ENCODE data around the gene PRRT1.

PRRT1 gene

GRCh38 chr6:32109765-32110160, 42.0 kb downstream of the PRRT1 start:
- TF ChIP-seq CTCF (IDR thresholded peaks at IDR 0.05; ENCODE audit: extremely low read depth, missing control alignments): no peak
- DNase-seq (ENCODE audit: low spot score): no peak

GRCh38 chr6:32109114-32109764, 42.5 kb downstream of the PRRT1 start, which contains the start of gene TNXB:
TSS of gene TNXB (minus strand) at chr6:32109338. CDS start at chr6:32098198, 11,140 bp downstream.
- no peak for TF ChIP-seq CTCF (IDR thresholded peaks at IDR 0.05; ENCODE audit: extremely low read depth, missing control alignments)
- no peak for DNase-seq (ENCODE audit: low spot score)

DNA sequence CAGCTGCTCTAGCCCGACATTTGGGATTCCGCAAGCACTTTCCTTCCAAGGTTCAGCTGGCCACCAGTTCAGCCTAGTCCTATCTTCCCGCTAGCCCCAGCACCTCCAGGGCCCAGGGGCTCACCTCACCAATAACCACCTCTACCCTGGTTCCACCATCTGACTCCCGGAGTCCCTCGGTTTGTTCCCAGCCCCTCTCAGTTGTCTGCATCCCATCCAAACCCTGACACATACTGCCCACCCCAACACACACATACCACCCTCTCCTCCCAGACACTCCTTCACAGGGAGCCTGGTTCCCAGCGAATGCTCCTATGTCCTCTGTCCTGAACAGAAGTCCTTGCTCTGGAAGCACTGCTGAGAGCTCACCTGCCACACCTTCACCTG, 43.0 kb downstream of the PRRT1 start:
- no peak for TF ChIP-seq CTCF (IDR thresholded peaks at IDR 0.05; ENCODE audit: extremely low read depth, missing control alignments)
- DNase-seq (ENCODE audit: low spot score): no peak

GRCh38 chr6:32108094-32108627, 43.6 kb downstream of the PRRT1 start:
- TF ChIP-seq CTCF (IDR thresholded peaks at IDR 0.05; ENCODE audit: extremely low read depth, missing control alignments): no peak
- no peak for DNase-seq (ENCODE audit: low spot score)

GRCh38 chr6:32107406-32107805, 44.3 kb downstream of the PRRT1 start:
- no peak for DNase-seq (ENCODE audit: low spot score)
- TF ChIP-seq CTCF (IDR thresholded peaks at IDR 0.05; ENCODE audit: extremely low read depth, missing control alignments): no peak

GRCh38 chr6:32105433-32105832, 46.3 kb downstream of the PRRT1 start:
- no peak for DNase-seq (ENCODE audit: low spot score)

More at GRCh38 chr6:32105433-32105832, 46.3 kb downstream of the PRRT1 start:
- no peak for TF ChIP-seq CTCF (IDR thresholded peaks at IDR 0.05; ENCODE audit: extremely low read depth, missing control alignments)

All from GM20000 (cell line).